ENCODE results near the gene STK24.

STK24 gene

DNA sequence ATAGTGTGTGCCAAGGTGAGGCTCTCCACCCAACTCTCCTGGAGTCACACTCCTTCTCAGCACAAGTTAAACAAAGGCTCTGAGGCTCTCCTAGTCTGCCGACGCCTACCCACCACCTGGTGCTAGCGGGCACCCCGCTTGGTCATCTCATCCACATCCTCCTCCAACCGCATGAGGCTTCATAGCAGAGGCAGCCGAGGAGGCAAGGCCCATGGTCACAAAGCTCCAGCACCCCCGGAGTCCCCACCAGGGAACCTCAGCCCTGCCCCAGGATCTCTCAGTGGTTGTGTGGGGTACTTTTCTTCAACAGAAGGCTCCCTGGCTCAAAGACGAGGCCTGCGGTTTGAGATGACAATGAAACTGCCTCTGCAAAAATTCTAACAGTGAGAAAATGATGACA, 43.0 kb downstream of the STK24 start:
- no peak for DNase-seq (ENCODE audit: low read depth in 2 of 2)

DNA sequence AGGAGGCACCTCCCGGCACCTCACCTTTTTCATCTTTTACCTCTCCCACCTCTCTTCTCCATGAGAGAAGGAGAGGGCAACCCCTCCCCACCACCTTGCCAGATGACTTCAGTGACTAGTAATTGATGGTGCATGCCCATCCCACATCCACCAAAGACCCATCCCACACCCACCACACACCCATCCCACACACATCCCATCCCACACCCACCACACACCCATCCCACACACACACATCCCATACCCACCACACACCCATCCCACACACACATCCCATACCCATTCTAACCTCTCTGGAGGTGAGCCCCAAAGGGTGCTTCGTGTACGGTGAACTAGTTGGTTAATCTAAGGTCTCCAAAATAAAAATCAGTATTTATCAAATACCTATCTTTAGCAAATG, 44.7 kb downstream of the STK24 start:
- no peak for DNase-seq (ENCODE audit: low read depth in 2 of 2)

DNA sequence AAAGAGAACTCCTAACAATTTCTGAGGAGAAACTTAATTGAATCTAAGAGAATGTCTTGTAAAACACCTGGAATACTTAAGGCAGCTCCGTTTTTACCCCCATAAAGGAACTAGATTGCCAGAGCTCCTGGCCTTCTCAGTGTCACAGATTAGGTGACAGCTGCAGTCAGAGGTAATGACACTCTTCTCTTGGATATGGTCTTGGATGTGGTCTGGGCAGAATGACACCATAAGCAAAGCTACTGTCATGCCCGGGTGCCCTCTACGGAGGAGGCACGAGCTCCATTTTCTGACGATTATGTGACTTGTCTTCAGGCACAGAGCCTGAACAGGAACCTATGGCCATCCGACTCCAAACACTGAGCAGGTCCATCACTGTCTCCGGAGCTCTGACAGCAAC, 46.7 kb downstream of the STK24 start:
- no peak for DNase-seq (ENCODE audit: low read depth in 2 of 2)

GRCh38 chr13:98529171-98529570, 47.7 kb downstream of the STK24 start:
- DNase-seq (ENCODE audit: low read depth in 2 of 2) = no peak

DNA sequence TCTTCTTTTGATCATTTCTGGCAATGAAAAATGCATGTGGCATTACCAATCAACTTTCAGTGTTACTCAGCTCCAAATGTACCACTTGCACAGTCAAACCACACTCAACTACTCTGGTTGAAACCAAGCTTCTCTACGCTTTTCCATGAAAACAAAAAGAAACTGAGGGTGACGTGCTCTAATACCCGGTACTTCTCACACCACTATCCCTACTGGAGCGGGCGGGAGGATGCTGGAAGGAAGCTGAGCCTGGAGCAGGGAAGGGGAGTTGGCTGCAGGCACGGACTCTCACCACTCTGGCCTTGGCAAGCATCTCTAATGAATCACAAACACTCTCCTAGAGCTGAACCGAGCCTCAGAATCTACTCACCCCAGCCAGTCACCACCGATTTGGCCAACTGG, 48.2 kb downstream of the STK24 start:
- no peak for DNase-seq (ENCODE audit: low read depth in 2 of 2)

- no peak for DNase-seq (ENCODE audit: low read depth in 2 of 2)
Observed at GRCh38 chr13:98527526-98527925, 49.4 kb downstream of the STK24 start.

GRCh38 chr13:98526182-98526512, 50.8 kb downstream of the STK24 start:
- no peak for DNase-seq (ENCODE audit: low read depth in 2 of 2)

DNA sequence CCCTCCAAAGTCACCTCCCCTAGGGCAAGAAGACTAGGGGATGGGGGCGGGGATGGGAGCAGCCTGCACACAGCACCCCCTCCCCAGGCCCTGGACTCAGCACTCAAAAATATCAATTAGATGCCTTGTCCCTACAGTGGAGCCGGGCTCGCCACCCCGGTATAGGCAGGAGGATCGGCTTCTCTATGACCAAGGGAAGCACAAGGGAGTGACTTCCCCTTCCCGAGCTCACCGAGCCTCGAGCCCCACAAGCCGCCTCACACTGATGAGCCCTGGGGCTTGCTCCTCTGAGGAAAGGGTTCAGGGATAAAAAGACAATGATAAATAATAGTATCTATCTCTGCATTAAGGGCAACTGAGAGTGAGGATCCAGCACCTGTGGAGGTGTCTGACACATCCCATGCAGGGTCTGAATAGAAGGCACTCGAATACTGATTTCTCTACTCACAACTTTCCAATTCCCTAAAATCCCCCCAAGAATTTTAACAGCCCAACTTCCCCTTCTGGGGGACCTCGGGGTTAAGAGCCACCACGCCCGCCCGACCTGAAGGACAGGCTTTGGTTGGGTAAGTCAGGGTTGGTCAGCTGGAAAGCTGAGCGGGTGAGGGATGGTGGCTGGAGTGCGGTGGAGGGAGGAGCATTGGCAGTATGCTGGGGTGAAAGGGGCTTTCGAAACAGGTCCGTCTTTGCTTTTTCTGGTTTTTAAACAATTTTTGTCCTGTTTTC, 51.3 kb downstream of the STK24 start:
- DNase-seq (ENCODE audit: low read depth in 2 of 2) = no peak

DNA sequence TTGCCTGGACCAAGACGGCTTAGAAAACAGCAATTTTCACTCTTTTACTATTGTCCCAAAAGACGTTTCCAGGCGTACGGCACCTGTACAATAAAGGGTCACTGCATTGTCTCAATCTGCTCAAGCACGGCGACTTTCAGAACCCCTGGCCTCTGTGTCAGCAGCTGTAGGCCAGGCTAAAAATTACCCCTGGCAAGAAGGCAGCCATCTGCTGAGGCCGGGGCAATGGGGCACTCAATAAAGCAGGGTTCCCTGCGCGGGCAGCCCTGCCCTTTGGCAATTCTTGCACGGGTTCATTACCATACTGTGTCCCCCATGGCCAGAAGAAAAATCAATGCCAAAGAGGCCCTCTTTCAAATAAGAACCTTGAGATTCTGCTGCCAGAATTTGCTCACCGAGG, 52.1 kb downstream of the STK24 start:
- no peak for DNase-seq (ENCODE audit: low read depth in 2 of 2)

DNA sequence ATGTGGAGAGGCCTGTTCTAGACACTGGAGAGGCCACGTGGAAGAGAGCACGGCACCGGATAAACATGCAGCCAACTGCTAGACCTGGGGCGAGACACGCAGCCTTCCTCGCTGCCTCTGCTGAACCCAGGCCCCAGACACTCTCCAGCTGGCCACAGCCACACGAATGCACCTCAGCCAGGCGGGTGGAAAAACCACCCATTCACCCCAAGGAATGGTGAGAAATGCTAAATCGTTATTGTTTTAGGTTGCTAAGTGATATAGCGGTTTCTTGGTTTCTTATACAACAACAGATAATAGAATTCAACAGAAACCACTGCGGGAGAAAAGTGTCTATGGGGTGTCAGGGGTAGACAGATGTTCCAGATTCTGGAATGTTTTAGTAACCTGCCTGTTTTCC, 52.5 kb downstream of the STK24 start:
- DNase-seq (ENCODE audit: low read depth in 2 of 2) = no peak

DNA sequence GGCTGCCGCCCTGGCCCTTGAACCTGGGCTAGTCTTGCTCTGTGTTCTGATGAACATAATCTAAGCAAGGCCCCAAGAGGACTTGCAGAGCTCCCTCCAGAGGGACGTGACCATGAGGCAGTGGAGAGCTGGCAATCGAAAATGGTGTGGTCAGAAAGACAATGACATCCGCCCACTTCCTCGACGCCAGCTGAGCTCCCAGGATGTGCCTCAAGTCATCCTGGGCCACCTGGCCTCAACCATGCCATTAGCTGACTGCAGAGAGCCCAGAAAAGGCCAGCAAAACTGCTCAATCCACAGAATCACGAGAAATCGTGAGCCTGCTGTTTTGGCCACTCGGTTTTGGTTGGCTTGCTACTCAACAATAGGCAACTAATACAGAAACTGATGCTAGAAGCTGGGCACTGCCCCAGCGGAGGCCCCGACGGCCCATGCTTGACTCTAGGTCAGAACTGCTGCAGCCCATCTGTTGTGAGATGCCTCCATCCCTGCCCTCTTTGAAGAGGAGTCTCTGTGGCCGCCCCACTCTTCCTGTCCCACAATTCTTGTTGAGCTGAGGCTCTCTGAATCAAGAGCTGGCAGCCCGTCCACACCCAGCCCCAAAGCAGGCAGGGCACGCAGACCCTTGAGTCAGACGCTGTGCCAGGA, 53.3 kb downstream of the STK24 start:
- DNase-seq (ENCODE audit: low read depth in 2 of 2) = no peak

- no peak for DNase-seq (ENCODE audit: low read depth in 2 of 2)
Observed at GRCh38 chr13:98522371-98522770, 54.5 kb downstream of the STK24 start.

- DNase-seq (ENCODE audit: low read depth in 2 of 2) = no peak
Observed at GRCh38 chr13:98521461-98522247, 55.3 kb downstream of the STK24 start.

DNA sequence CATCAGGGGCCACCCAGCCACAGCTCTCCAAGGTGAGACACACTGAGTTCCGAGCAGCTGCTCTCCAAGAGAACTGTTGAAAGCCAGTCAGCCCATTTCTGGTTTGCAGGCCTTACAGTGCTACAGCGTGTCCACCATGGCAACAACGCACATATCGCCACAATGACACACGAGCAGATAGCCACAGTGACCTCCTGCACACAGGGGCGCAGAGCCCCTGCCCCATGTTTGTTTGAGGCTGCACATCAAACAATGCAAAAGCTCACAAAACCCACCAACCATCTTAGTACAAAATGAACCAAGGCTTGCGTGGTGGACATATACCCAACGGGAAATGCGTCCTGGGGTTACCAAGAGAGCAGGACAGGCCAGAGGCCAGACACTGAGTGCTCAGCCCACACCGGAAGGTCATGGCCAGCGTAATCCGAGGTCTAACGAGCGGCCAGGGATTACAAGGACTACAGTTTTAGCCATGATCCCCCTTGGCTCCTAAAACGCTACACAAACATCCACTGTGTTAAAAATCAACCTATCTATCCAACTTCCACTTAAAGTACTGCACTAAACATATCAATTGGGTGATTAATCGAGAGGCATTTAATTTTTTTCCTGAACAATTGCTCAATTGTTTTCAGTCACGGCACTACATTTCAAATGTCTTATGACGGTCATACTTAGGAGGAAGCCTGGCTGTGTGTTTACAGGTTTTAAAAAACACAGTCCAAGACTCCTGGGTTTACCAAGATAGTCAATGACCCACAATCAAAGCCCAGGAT, 56.0 kb downstream of the STK24 start:
- DNase-seq (ENCODE audit: low read depth in 2 of 2) = no peak

GRCh38 chr13:98519976-98520375, 56.9 kb downstream of the STK24 start:
- DNase-seq (ENCODE audit: low read depth in 2 of 2) = no peak

- no peak for DNase-seq (ENCODE audit: low read depth in 2 of 2)
Observed at GRCh38 chr13:98517576-98518310, 59.2 kb downstream of the STK24 start.

GRCh38 chr13:98515818-98516465, 61.0 kb downstream of the STK24 start:
- no peak for DNase-seq (ENCODE audit: low read depth in 2 of 2)

- no peak for DNase-seq (ENCODE audit: low read depth in 2 of 2)
Observed at GRCh38 chr13:98514288-98514687, 62.6 kb downstream of the STK24 start.

GRCh38 chr13:98513837-98514236, 63.1 kb downstream of the STK24 start:
- no peak for DNase-seq (ENCODE audit: low read depth in 2 of 2)

DNA sequence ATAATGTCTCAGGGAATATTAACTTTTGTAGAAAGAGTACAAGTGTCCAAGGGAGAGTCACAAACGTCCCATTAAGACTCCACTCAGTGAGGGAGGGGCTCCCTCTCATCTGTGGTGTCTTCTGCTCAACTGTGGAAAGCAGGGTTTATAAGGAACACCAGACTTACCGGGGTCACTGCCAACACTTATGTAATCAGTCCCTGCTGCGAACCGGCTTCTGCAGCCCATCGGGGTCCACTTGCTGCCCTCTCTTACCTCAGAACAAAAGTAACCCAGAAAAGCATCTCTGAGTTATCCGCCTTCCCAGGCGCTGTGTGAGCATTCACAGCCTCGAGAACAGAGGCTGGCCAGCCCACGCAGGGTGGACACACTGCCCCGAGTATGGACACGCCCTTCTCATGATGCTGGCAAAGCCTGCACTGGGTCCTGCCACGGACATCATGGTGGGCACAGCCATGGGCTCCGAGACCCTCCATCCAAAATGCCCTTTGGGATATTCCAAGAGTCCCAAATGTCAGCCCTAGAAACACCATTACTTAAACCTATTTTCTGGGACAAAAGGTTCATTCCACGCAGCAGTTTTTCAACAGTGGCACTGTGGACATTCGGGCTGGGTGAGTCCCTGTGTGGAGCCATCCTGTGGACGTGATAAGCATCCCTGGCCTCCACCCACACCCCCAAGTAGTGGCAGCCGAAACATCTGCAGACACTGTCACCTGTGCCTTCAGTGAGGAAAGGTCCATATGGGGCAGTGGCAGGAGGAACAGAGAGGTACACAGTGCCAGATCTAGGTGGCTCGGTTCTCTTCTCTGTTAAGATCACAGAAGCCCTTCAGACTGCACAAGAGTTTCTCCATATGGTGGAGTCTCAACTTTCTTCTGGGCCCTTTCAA, 63.9 kb downstream of the STK24 start:
- no peak for DNase-seq (ENCODE audit: low read depth in 2 of 2)

Measured in stimulated activated CD4-positive, alpha-beta T cell treated with anti-CD3 and anti-CD28 coated beads, Interleukin-1b, Interleukin-23, amount 100 ng/mL, for 1 hour (primary cell).